KBM-7 (cell line): ENCODE results near the gene TBC1D14.
"Not testable (repeated sequence)": the region's sequence is repeated elsewhere in the genome, so short reads cannot be mapped to it uniquely, and the experiment has no call there.

Experiments
- DNase-seq: peaks from one replicate; pipeline ENCODE4 v3.0.0-alpha.2; 2015
- in situ Hi-C: fragments of 300-500 bp; cut with MboI; formaldehyde crosslinking; loops from 2 replicates; pipeline ENCODE4 v1.14.3; 2020; ENCODE audit warnings: low sequenced_read_pairs, low pct_unique_long_range_greater_than_20kb, mixed read lengths

TBC1D14 gene

DNA sequence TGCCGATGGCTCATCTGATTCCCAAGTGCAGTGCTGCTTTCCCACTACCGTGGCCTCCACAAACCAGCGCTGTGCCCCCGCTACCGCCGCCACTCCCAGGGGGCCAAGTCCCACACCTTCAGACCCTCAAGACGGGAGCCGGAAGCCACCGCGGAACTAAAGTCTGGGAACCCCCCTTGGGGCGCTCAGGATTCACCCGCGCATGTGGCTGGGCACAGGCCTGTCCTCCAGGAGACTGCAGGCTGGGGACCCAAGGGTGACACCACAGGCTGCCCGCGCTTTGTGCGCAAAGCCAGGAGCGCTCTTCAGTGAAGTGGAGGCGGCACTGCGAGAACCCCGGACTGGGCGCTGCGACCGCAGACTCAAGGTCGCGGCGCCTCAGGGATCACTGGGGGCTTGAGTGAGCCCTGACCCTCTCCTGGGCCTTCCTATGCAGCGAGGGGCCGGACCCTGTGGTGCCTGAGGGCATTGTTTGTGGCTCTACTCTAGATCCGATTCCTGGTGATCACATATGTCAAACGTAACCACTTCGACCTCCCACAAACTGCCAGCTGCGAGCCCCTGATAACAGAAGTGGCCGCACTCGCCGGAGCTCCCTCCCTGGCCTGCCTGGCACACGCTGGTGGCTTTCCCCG lies 20.4 kb upstream of the TBC1D14 start:
- in situ Hi-C loops, result no loop called here

DNA sequence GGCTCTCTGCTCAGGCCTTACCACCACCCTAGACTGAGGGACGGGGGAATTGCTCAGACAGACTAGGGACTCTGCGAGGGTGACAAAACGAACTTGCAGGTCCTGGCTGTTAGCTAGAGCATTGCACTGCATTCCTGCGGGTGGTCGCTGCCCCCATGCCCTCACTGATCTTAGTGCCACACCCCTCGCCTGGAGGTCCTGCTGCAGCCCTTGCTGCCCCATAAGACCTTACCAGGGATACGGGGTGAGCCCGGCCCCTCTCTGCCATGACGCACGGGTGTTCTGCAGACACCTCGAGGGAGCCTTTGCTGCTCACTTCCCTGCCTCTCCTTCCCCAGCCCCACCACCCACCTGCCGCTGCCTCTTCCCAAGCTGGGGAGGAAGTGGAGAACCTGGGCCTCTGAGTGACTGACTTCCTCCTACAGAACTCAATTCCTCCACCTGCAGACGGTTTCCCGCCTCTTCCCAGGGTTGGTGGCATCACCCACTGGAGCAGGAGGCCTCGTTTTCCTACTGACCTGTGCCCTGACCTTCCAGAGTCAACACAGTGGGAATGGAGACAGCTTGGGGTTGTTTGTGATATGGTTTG lies 19.8 kb upstream of the TBC1D14 start:
- DNase-seq, result no peak
- in situ Hi-C loops, result no loop called here

More for the DNA sequence above, 20.4 kb upstream of the TBC1D14 start:
- DNase-seq, result no peak

DNA sequence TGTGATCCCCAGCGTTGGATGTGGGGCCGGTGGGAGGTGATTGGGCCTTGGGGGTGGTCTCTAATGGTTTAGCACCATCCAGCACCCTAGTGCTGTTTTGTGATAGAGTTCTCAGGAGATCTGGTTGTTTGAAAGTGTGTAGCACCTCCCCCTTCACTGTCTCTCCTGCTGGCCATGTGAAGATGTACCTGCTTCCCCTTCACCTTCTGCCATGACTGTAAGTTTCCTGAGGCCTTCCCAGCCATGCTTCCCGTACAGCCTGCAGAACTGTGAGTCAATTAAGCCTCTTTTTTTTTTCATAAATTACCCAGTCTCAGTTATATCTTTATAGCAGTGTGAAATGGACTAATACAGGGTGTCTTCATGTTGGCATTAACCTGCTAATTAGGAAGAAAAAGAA lies 19.3 kb upstream of the TBC1D14 start:
- in situ Hi-C loops, result no loop called here
- DNase-seq, result no peak

DNA sequence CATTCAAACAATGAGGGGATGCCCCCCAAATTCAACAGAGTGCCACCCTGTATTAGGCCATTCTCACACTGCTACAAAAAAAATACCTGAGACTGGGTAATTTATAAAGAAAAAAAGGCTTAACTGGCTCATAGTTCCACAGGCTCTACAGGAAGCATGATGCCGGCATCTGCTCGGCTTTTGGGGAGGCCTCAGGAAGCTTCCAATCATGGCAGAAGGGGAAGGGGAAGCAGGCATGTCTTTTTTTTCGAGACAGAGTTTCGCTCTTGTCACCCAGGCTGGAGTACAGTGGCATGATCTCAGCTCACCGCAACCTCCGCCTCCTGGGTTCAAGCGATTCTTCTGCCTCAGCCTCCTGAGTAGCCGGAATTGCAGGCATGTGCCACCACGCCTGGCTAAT lies 18.7 kb upstream of the TBC1D14 start:
- DNase-seq, in situ Hi-C loops: not testable (repeated sequence)

DNA sequence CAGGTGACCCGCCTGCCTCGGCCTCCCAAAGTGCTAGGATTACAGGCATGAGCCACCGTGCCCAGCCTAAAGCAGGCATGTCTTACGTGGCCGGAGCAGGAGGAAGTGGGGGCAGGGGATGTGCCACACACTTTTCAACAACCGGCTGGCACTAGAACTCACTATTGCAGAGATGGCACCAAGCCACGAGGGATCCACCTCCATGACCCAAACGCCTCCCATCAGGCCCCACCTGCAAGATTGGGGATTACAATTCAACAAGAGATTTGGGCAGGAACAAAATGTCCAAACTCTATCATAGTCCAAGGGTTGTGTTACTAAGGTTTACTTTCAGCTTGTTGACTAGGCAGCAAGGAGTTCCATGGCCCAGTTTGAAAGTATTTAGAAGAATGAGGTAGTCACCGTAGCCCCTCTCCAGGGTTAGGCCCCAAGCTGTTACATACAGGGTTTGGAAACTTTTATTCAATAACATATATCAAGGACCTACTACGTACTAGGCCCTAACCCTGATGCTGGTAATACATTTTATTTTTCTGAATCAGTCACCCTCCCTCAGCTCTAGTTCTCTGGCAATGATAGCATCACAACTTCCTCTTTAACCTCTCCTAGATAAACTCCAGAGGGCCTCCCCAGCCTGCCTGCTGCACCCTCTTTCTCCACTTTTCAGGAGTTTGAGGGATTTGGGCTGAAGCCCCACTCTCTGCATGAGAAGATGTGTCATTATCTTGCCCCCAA lies 18.0 kb upstream of the TBC1D14 start:
- in situ Hi-C loops, result no loop called here

DNA sequence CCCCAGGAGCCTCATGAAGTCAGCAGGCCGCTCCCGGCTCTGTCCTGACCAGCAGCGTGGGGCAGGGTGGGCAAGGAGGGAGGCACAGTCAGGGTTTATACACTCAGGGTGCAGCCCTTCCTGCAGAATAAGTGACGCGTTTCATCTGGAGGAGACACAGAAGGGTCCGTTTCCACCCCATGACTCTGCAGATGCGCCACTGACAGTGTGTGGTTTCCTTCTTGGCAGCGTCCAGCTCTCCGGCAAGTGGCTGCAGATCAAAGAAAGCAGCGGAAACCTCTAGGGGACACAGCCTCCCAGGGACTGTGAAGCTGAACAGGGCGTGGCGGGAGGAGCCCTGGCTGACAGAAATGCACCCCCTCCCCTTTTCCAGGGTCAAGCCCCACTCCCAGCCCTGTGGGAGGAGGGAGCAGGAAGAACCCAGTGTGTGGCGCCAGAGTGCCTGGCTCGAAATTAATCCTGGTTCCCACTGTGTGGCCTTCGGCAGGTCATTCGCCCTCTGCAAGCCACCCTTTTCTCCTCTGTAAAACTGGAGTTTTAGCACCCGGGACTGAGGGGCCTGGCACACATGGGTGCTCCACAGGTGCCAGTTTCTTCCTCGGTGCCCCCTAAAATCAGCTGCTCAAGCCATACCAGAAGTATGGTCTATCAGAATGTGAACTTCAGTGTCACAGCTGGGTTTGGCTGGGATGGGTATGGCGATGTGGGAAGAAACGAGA lies 17.3 kb upstream of the TBC1D14 start:
- DNase-seq, result peak; percentile 90
- in situ Hi-C loops, result no loop called here

More for the DNA sequence above, 18.0 kb upstream of the TBC1D14 start:
- DNase-seq, result peak; percentile 78

DNA sequence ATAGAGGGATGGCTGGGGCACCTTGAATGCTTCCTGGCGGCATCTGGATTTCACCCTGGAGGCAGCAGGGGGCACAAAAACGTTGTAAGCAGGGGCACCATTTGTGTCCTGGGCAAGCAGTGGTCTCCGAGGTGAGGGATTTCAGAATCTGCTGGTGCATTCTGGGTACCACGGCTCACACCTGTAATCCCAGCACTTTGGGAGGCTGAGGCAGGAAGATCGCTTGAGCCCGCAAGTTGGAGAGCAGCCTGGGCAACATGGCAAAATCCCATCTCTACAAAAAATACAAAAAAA lies 16.8 kb upstream of the TBC1D14 start:
- in situ Hi-C loops, result no loop called here
- no peak for DNase-seq

DNA sequence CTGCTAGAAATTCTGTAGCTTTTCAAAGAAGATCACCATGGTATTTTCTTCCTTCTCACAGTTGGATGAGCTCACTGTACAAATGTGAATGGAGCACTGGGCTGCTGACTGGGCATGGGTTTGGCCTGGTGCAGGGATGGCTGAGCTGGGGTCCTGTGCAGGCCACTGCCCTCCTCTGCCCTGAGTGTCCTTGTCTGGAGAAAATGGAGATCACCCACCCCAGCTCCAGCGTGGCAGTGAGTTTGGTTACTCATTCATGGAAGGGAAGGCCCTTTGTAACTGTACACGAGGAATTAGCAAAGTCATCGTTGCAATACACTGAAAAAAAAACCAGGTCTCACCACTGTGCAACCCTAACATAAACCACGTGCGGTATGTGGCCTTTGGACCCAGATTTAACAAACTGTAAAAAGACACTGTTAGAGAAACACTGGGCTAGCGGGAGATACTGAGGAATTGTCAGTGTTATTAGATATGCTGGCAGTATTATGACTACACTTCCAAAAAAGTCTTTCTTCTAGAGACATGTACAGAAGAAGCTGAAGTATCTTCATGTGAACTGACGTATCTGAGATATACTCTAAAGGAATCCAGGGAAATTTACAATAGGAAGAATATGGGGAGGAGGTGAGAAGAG lies 16.1 kb upstream of the TBC1D14 start:
- peak; percentile 35 for DNase-seq
- in situ Hi-C loops, result no loop called here

DNA sequence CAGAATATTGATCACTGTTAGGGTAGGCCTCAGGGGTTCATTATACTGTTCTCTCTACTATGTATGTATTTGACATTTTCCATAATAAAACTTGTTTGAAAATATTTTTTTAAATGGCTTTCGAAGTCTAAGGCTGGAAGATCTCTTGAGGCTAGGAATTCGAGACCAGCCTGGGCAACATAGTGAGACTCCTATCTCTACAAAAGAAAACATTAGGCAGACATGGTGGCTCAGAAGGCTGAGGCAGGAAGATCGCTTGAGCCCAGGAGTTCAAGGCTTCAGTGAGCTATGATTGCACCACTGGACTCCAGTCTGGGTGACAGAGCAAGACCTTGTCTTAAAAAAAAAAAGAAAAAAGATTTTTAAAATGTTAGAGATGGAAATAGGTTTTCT lies 15.5 kb upstream of the TBC1D14 start:
- no peak for DNase-seq
- in situ Hi-C loops, result no loop called here

DNA sequence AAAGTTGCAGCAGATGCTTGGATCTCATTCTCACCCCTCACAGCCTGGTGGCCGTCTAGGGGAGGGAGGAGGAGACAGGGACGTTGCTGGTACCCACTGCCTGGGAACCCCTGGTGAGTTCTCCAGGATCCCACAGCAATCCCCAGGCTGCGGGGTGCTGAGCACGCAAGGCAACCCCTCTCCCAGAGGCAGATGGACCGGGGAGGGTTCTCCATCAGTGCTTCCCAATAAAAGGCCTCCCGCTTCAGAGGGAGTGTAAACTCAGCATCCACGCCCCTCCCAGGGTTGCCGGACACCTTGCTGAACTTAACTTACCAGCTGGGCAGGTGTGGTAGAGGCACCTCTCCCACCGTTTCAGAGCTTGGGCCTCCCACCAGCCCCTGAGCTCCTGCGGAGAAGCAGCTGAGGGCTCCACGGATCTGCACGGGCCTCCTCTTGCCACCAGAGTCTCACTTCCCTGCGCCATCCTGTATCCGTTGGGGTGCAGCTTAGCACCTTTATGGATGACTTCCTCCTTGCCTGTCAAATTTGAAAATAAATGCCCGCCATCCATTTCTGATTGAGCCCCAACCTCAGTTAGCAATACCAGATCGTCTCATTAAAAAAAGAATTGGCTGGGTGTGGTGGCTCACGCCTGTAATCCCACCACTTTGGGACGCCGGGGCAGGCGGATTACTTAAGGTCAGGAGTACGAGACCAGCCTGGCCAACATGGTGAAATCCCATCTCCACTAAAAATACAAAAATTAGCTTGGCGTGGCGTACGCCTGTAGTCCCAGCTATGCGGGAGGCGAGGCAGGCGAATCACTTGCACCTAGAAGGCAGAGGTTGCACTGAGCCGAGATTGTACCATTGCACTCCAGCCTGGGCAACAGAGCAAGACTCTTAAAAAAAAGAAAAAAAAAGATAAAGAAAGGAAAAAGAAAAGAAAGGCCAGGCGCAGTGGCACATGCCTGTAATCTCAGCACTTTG lies 14.8 kb upstream of the TBC1D14 start:
- in situ Hi-C loops, result no loop called here
- no peak for DNase-seq

DNA sequence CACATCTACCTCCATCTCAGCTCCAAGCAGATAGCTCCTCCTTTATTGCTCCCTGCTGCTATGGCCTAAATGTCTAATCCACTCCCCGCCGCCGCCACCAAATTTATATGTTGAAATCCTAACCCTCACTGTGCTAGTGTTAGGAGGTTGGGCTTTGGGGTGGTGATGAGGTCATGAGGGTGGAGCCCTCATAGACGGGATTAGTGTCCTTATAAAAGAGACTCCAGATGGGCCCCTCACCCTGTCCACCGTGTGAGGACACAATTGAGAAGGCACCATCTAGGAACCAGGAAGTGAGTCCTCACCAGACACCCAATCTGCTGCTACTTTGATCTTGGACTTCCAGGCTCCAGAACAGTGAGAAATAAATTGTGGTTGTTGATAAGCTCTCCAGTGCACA lies 13.6 kb upstream of the TBC1D14 start:
- in situ Hi-C loops, result no loop called here
- no peak for DNase-seq

DNA sequence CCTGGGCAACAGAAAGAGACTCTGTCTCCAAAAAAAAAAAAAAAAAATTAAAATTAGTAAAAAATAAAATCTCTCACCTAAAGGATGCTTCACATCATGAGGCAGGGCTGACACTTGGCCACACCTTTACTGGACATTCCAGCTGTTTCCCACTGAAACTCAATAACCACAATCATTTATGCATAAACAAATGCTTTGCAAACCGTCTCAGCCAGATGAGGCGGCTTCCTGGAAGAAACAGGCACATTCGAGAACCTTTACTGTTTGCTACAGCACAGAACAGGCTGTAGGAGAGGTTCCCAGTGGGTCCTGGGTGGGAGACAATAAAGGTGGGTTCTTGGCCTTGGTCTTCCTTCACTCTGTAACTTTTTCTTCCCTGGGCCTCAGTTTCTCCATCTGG lies 10.9 kb upstream of the TBC1D14 start:
- in situ Hi-C loops, result no loop called here
- DNase-seq, result no peak

DNA sequence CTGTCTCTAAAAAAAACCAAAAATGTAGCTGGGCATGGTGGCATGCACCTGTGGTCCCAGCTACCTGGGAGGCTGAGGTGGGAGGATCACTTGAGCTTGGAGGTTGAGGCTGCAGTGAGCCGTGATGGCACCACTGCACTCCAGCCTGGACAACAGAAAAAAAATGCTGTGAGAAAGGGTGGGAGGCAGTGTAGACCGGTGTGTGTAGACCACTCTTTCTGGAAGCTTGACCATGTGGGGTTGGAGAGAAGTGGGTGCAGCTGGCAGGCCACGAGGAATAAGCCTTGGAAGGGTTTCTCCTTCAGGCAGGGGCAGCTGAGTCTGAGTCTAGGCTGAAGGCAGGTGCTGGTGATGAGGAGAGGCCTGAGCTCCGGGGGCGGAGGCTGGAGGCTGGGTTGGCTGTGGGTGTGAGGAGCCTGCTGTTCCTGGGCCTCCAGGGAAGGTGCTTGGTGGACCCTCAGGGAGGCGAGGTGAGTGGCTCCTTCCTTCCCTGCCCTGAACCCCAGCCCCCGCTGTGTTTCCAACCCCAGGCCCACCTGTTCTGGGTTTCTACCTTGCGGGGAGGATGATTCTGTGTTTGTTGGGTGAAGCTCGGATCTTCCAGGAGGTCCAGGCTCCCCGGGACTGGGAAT lies 9.3 kb upstream of the TBC1D14 start:
- no peak for DNase-seq
- in situ Hi-C loops, result no loop called here

DNA sequence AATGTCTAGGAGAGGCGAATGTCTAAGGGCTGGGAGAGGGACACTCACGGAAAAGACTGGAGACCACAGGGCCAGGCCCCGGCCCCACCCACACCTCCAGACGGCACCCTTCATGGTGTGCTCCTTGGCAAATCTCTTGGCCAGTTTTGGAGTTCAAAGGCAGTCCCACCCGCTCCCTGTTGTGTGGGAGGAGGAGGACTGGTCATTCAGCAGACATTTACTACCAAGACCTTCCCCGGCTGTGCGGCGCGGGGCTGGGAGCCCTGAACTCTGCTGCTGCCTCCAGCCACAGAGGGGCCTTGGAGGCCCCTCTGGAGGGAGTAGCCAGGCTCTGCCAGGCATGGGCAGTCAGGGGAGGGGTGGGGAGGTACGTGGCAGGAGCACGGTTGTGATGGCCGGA lies 8.7 kb upstream of the TBC1D14 start:
- DNase-seq, result no peak
- in situ Hi-C loops, result no loop called here

DNA sequence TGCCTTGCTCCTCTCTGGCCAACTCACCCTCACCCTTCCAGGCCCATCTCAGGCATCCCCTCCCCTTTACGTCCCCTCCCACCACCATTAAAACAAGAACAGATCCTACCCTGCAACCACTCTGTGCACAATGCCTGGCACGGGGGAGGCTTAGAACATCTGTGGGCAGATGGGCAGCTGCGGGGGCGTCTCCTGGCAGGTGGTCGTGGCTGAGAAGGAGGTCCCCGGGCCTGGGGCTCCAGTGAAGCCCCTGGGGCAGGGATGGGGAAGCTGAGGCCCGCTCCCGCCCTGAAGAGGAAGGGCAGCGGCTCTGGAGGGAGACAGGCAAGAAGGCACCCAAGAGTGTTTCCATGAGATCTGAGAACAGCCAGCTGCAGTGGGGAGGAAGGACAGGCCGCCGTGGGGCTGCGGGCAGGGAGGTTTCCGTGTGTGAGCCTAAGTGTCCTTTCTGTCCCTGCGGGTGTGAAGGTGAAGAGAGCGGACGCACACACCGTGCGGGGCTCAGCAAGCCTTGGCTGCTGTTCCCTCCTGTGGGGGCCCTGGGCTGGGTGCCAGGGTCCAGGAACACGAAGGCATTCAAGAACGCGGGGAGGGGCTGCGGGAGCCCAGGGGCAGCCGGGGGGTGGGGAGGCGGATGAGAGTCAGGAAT lies 7.8 kb upstream of the TBC1D14 start:
- in situ Hi-C loops, result no loop called here
- DNase-seq, result no peak

DNA sequence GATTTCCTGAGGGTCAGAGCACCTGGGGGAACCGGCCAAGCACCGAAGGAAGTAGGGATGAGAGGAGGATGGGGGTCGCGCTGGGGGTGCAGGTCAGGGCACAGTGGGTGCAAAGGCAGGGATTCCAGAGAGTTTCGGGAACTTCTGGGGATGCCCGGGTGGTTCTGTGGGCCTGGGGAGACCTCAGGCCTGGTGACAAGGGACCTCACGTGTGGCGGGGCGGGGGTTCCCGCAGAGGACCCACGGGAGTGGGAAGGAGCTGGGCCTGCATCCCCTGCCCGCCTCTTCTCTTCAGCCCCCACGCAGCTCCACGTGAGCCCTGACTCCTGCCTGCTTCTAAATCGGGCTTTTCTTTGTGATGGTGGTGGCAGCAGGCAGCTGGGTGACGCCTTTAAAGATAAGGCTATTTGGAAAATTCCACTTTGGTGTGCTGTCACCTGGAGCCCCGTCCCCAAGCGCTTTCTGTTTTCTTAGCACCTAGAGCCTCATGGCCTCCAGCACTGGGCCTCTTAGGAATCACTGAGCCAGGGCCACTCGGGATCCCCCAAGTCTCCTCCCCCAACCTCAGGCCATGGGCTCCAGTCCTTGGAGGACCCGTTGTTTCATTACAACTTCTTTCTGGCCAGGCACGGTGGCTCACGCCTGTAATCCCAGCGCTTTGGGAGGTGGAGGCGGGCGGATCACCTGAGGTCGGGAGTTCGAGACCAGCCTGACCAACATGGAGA lies 7.1 kb upstream of the TBC1D14 start:
- in situ Hi-C loops, result no loop called here
- DNase-seq, result no peak
